Hepatocyte (in vitro differentiated cells): ENCODE measurements around the gene FAAH2. TPM values are rescaled to one million over a fixed set of nuclear protein-coding genes. Genes with fewer than 3 reads are reported as not detected.

Experiments
- DNase-seq: peaks from one replicate; pipeline ENCODE4 v3.0.0-alpha.2; 2016; ENCODE audit warnings: low spot score
- H2AFZ ChIP-seq: fragments of 200-600 bp; sonication (generic); 2 replicates; pipeline ENCODE4 v1.6.0; 2016; ENCODE audit warnings: antibody characterized with exemption, mild to moderate bottlenecking
- H3K27ac ChIP-seq: fragments of 200-600 bp; sonication (generic); 2 replicates; pipeline ENCODE4 v1.5.1; 2016; ENCODE audit warnings: mild to moderate bottlenecking
- H3K27me3 ChIP-seq: fragments of 200-600 bp; sonication (generic); 2 replicates; pipeline ENCODE4 v1.6.1; 2016
- H3K36me3 ChIP-seq: fragments of 200-600 bp; sonication (generic); replicated peaks from 2 replicates; pipeline ENCODE4 v1.5.1; 2016; ENCODE audit warnings: low read depth; ENCODE audit not compliant: insufficient read depth
- H3K4me1 ChIP-seq: fragments of 200-600 bp; sonication (generic); 2 replicates; pipeline ENCODE4 v1.5.1; 2016; ENCODE audit warnings: mild to moderate bottlenecking, moderate library complexity; ENCODE audit not compliant: insufficient read depth
- H3K4me2 ChIP-seq: fragments of 200-600 bp; sonication (generic); 2 replicates; pipeline ENCODE4 v1.6.0; 2016
- H3K4me3 ChIP-seq: fragments of 200-600 bp; sonication (generic); 2 replicates; pipeline ENCODE4 v1.5.1; 2016; ENCODE audit warnings: mild to moderate bottlenecking
- H3K79me2 ChIP-seq: fragments of 200-600 bp; sonication (generic); 2 replicates; pipeline ENCODE4 v1.6.0; 2017; ENCODE audit warnings: mild to moderate bottlenecking
- H3K9me2 ChIP-seq: fragments of 200-600 bp; sonication (generic); replicated peaks from 2 replicates; pipeline ENCODE4 v1.6.0; 2017; ENCODE audit warnings: mild to moderate bottlenecking; ENCODE audit not compliant: insufficient read depth
- H3K9me3 ChIP-seq: fragments of 200-600 bp; sonication (generic); 2 replicates; pipeline ENCODE4 v1.5.1; 2016; ENCODE audit warnings: low read depth, mild to moderate bottlenecking
- H4K20me1 ChIP-seq: fragments of 200-600 bp; sonication (generic); 2 replicates; pipeline ENCODE4 v1.6.0; 2016; ENCODE audit warnings: mild to moderate bottlenecking; ENCODE audit not compliant: insufficient read depth, poor library complexity, severe bottlenecking
- CTCF ChIP-seq: fragments of 200-600 bp; sonication (generic); IDR thresholded peaks from 2 replicates; pipeline ENCODE4 v1.5.1; 2016; ENCODE audit warnings: antibody characterized with exemption, mild to moderate bottlenecking; ENCODE audit not compliant: poor library complexity
- EZH2 ChIP-seq: fragments of 200-600 bp; sonication (generic); IDR thresholded peaks from 2 replicates; pipeline ENCODE4 v1.6.1; 2016; ENCODE audit warnings: antibody characterized with exemption, mild to moderate bottlenecking, borderline replicate concordance
- EZH2phosphoT487 ChIP-seq: fragments of 200-600 bp; sonication (generic); IDR thresholded peaks from one replicate; pipeline ENCODE4 v1.6.1; 2018; ENCODE audit warnings: antibody characterized with exemption, mild to moderate bottlenecking, low read depth, moderate library complexity; ENCODE audit not compliant: unreplicated experiment, severe bottlenecking
- WGBS: methylation state at CpG from one replicate; pipeline ENCODE4 v1.1.6; 2016; ENCODE audit warnings: low lambda C conversion rate; ENCODE audit errors: missing lambda C conversion rate; 5-methylcytosine and 5-hydroxymethylcytosine counted together
- polyA plus RNA-seq: library from polyadenylated mRNA; unstranded; fragments of >200 nt; fragmentation: Nextera tagmentation; extraction: Ambion mirVana; gene quantifications from 2 replicates; pipeline ENCODE4 v1.2.1, GENCODE V29; 2016
- total RNA-seq: library from RNA; depleted of rRNA; stranded (reverse); fragments of >200 nt; gene quantifications from 2 replicates; pipeline ENCODE4 v1.2.3, GENCODE V29; 2014

The FAAH2 gene
- total and polyA plus RNA-seq, 2 experiments from 2014 or later: 7.5 to 10.1 TPM

GRCh38 chrX:57516491-57516890 lies 230.0 kb downstream of the FAAH2 start:
- Histone ChIP-seq H2AFZ (no peak overlapping the region), H3K36me3 (no peaks in the 10 kb centered on the region), H3K79me2 (no peaks in the 10 kb centered on the region), H3K4me1 (no peaks in the 10 kb centered on the region), H4K20me1 (no peaks in the 10 kb centered on the region), H3K9me2 (no peaks in the 10 kb centered on the region), H3K4me3 (no peak overlapping the region), H3K27me3 (no peaks in the 10 kb centered on the region), H3K27ac (no peak overlapping the region), H3K4me2 (no peak overlapping the region), H3K9me3 (no peaks in the 10 kb centered on the region)
- 89% methylated on average over 5 of the region's 5 CpGs for WGBS
- DNase-seq: no peak
- TF ChIP-seq EZH2 (no peak), CTCF (no peak), EZH2phosphoT487 (no peak)

GRCh38 chrX:57519578-57520118 lies 233.1 kb downstream of the FAAH2 start:
- no peak overlapping the region for H3K27ac ChIP-seq
- 60% methylated on average over 2 of the region's 2 CpGs for WGBS
- no peaks in the 10 kb centered on the region for H3K27me3 ChIP-seq
- H3K9me3 ChIP-seq: no peaks in the 10 kb centered on the region
- no peaks in the 10 kb centered on the region for H3K36me3 ChIP-seq
- H3K4me1 ChIP-seq: no peaks in the 10 kb centered on the region
- H3K9me2 ChIP-seq: no peaks in the 10 kb centered on the region
- H3K79me2 ChIP-seq: no peaks in the 10 kb centered on the region
- H2AFZ ChIP-seq: no peak overlapping the region
- no peak overlapping the region for H3K4me2 ChIP-seq
- H4K20me1 ChIP-seq: no peaks in the 10 kb centered on the region
- no peak for TF ChIP-seq EZH2
- TF ChIP-seq EZH2phosphoT487: no peak
- TF ChIP-seq CTCF: no peak
- no peak for DNase-seq
- no peak overlapping the region for H3K4me3 ChIP-seq

GRCh38 chrX:57528670-57529255 lies 242.3 kb downstream of the FAAH2 start:
- 69% methylated on average over 1 of the region's 1 CpG for WGBS

More at GRCh38 chrX:57528670-57529255, 242.3 kb downstream of the FAAH2 start:
- DNase-seq: peak; percentile 8
- no peaks in the 10 kb centered on the region for H3K4me1 ChIP-seq
- H3K27me3 ChIP-seq: no peaks in the 10 kb centered on the region
- H3K36me3 ChIP-seq: no peaks in the 10 kb centered on the region
- no peaks in the 10 kb centered on the region for H4K20me1 ChIP-seq
- H3K4me2 ChIP-seq: no peak overlapping the region
- H2AFZ ChIP-seq: no peak overlapping the region
- H3K79me2 ChIP-seq: no peaks in the 10 kb centered on the region
- no peak overlapping the region for H3K4me3 ChIP-seq
- H3K9me3 ChIP-seq: no peaks in the 10 kb centered on the region
- no peak overlapping the region for H3K27ac ChIP-seq
- TF ChIP-seq EZH2phosphoT487: no peak
- no peak for TF ChIP-seq EZH2
- peak; percentile 38 for TF ChIP-seq CTCF
- H3K9me2 ChIP-seq: no peaks in the 10 kb centered on the region

Other genes with a start within 250 kb of the FAAH2 start
- 8.0 and 9.1 TPM in 2 replicates for gene SPIN2B, start 165.2 kb upstream of the FAAH2 start, total RNA-seq
- 10.9 and 13.7 TPM in 2 replicates for gene SPIN2B, start 165.2 kb upstream of the FAAH2 start, polyA plus RNA-seq
- 0.24 and 1.0 TPM in 2 replicates for gene SPIN2A, start 149.3 kb upstream of the FAAH2 start, total RNA-seq
- gene SPIN2A, start 149.3 kb upstream of the FAAH2 start, polyA plus RNA-seq: 1.8 and 3.0 TPM in 2 replicates